ACC112 (cell line): Measurements from ENCODE around the gene CERS1.

Source experiments
- H2AFZ ChIP-seq: fragments of 200-600 bp; sonication (generic); one replicate; pipeline ENCODE4 v1.6.0; 2017; ENCODE audit warnings: antibody characterized with exemption, low read length; ENCODE audit not compliant: unreplicated experiment
- H3K27ac ChIP-seq: fragments of 200-600 bp; sonication (generic); 2 replicates; pipeline ENCODE4 v1.5.1; 2014; ENCODE audit warnings: low read depth, mild to moderate bottlenecking, antibody characterized with exemption, low read length, moderate library complexity
- H3K27me3 ChIP-seq: fragments of 200-600 bp; sonication (generic); 2 replicates; pipeline ENCODE4 v1.6.1; 2014; ENCODE audit warnings: mild to moderate bottlenecking, antibody characterized with exemption, low read length, moderate library complexity, mixed read lengths; ENCODE audit not compliant: insufficient read depth
- H3K36me3 ChIP-seq: fragments of 200-600 bp; sonication (generic); 2 replicates; pipeline ENCODE4 v1.6.1; 2016; ENCODE audit warnings: mild to moderate bottlenecking, antibody characterized with exemption, low read length, moderate library complexity, mixed read lengths; ENCODE audit not compliant: insufficient read depth
- H3K4me1 ChIP-seq: fragments of 200-600 bp; sonication (generic); one replicate; pipeline ENCODE4 v1.6.1; 2016; ENCODE audit warnings: low read length, mixed read lengths; ENCODE audit not compliant: insufficient read depth, unreplicated experiment, control insufficient read depth
- H3K4me3 ChIP-seq: fragments of 200-600 bp; sonication (generic); 2 replicates; pipeline ENCODE4 v1.5.1; 2014; ENCODE audit warnings: mild to moderate bottlenecking, low read depth, low read length
- H3K79me2 ChIP-seq: fragments of 200-600 bp; sonication (generic); one replicate; pipeline ENCODE4 v1.6.0; 2016; ENCODE audit warnings: low read length; ENCODE audit not compliant: control insufficient read depth, unreplicated experiment, insufficient read depth

CERS1 gene

DNA sequence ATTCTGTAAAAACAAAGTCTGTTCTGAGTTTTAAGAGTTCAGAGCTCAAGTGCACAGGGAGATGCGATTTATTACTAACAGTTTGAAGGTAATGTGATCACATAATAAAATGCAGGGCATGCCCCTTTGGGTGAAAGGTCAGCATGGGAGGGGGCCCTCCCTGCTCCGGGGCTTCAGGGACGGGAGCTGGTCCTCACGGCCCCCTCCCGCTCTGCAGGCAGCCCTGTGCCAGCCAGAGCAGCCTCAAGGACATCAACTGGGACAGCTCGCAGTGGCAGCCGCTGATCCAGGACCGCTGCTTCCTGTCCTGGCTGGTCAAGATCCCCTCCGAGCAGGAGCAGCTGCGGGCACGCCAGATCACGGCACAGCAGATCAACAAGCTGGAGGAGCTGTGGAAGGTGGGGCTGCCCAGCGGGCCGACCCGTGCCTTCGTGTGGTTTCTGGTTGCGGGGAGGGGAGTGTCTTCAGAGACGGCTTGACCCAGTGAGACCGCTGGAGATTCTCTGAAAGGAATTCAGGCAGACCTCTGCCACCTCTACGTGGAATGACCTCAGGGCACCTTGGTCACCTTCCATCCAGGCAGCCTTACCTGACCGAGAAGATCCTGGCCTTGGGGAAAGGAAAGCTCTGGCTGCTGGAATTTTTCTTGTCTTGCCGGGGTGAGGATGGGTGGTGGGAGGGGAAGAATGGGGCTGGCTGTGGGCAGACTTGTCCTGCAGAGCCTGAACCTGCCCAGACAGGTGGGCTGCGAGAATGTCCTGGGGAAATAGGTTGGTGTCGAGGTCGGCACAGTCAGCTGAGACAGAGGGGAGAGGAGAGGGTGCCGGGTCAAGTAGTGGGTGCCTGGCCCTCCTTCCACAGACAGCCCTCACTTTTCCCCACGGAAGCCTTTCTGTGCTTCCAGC is 45.2 kb downstream of the CERS1 start:
- Histone ChIP-seq H2AFZ (no peak overlapping the region), H3K27ac (peak overlapping the region; percentile 84; the same call in 1 of the 2 replicates), H3K36me3 (peaks cover 16% of the 10 kb centered on the region; the same call in 1 of the 2 replicates), H3K27me3 (no peaks in the 10 kb centered on the region), H3K79me2 (peaks cover 48% of the 10 kb centered on the region), H3K4me3 (no peak overlapping the region), H3K4me1 (peaks cover 31% of the 10 kb centered on the region)

DNA sequence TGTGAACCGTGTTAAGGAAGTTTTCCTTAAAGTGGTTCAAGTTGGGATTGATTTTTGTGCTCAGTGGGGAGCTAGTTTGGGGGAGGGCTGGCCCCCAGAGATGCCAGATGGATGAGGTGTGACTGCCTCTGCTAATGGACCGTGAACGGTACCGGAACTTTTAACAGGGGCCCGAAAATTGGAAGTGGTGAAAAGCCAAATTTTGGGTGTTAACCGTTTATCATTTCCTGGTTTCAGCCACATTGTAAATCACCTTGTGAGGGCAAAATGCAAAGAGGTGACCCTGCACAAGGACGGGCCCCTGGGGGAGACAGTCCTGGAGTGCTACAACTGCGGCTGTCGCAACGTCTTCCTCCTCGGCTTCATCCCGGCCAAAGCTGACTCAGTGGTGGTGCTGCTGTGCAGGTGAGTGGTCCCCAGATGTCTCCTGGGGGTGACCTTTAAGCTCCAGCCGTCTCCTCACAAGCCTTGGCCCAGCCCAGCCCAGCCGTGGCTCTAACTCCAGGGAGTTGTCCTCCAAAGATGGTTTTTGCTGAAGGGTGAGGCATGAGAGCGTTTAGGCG is 46.0 kb downstream of the CERS1 start:
- no peaks in the 10 kb centered on the region for H3K27me3 ChIP-seq
- H3K36me3 ChIP-seq: peaks cover 16% of the 10 kb centered on the region; the same call in 1 of the 2 replicates
- peaks cover 31% of the 10 kb centered on the region for H3K4me1 ChIP-seq
- H3K79me2 ChIP-seq: peaks cover 56% of the 10 kb centered on the region
- peak overlapping the region; percentile 84 for H3K27ac ChIP-seq
- H3K4me3 ChIP-seq: no peak overlapping the region; the same call in 1 of the 2 replicates
- H2AFZ ChIP-seq: no peak overlapping the region

DNA sequence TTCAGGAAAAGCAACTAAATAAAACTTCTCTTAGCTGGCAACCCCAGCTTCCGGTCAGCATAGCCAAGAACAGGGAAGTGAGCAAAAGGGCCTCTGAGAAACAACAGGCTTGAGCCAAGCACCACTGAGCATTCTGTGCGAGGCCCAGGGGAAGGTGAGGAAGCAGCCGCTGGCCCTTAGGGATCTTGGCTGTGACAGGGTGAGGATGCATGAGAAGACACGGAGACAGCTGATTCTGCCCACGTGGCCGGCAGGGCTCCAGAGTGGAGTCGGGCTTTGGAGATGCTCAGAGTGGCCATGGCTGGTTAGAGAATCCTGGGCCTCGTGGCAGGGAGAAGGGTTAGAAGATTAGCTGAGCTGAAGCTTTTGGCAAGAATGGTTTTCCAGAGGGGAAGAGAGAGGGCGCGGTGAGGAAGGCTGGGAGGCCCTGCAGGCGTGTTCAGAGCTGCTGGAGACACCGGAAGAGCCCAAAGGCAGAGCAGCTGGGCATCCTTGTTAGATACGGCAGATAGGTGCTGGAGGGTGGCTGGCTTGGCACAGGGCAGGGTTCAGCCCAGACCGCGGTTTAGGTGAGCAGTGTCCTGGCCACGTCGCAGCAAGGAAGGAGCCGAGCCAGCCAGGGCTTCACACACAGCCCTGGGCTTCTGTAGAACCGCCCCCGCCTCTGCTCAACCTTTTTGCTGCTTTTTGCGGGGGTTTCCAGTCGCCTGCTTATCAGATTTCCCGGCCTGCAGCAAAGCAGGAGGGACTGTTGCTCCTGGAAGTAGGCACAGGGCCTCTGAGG is 46.9 kb downstream of the CERS1 start:
- H3K4me1 ChIP-seq: peaks cover 31% of the 10 kb centered on the region
- peak overlapping the region; percentile 84 for H3K27ac ChIP-seq
- peaks cover 13% of the 10 kb centered on the region; the same call in 1 of the 2 replicates for H3K36me3 ChIP-seq
- no peaks in the 10 kb centered on the region for H3K27me3 ChIP-seq
- no peak overlapping the region for H2AFZ ChIP-seq
- H3K4me3 ChIP-seq: peak overlapping the region; percentile 51
- peaks cover 61% of the 10 kb centered on the region for H3K79me2 ChIP-seq

DNA sequence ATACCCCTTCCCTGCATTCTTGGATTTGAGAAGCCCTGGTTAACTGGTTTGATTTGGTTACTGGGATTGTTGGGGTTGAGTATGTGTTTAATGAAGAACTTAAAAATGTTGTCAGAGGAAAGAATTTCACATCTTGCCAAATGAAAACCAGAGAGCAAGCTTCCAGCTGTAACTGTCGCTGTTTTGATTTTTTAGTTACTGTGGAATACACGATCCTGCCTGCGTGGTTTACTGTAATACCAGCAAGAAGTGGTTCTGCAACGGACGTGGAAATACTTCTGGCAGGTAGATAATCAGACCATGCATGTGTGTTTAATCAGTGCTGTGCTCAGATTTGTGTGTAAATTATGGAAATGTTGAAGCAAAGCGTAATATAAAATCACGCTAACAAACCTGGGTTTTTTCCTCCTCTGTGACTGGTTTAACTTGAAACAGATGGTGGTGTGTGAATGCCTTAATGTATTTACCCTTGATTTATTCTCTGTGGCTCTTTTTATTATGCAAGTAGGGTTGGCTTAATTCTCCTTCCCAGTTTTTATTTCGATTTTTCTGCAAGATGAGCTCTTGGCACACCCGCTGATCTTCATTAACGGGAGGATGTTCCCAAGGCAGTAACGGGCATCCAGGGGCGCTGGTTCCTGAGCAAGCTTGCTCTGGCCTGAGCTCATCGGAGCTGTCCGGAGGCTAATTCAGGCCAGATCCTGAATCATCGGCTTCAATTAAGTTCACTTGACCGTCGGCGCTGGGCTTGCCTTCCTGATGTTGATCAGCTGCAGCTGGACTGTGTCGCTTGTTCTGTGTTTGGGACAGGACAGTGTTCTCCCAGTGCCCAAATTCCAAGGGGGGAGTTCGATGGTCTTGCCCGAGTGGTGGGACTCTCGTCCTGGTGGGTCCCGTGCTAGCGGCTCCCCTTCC is 48.2 kb downstream of the CERS1 start:
- H3K36me3 ChIP-seq: peaks cover 9% of the 10 kb centered on the region; the same call in 1 of the 2 replicates
- peaks cover 31% of the 10 kb centered on the region for H3K4me1 ChIP-seq
- H3K27me3 ChIP-seq: no peaks in the 10 kb centered on the region
- H3K79me2 ChIP-seq: peaks cover 72% of the 10 kb centered on the region
- H3K4me3 ChIP-seq: 0 out of 2 replicates have a peak overlapping the region, but pooled peaks have one; percentile 51
- H2AFZ ChIP-seq: no peak overlapping the region
- peak overlapping the region; percentile 84 for H3K27ac ChIP-seq

DNA sequence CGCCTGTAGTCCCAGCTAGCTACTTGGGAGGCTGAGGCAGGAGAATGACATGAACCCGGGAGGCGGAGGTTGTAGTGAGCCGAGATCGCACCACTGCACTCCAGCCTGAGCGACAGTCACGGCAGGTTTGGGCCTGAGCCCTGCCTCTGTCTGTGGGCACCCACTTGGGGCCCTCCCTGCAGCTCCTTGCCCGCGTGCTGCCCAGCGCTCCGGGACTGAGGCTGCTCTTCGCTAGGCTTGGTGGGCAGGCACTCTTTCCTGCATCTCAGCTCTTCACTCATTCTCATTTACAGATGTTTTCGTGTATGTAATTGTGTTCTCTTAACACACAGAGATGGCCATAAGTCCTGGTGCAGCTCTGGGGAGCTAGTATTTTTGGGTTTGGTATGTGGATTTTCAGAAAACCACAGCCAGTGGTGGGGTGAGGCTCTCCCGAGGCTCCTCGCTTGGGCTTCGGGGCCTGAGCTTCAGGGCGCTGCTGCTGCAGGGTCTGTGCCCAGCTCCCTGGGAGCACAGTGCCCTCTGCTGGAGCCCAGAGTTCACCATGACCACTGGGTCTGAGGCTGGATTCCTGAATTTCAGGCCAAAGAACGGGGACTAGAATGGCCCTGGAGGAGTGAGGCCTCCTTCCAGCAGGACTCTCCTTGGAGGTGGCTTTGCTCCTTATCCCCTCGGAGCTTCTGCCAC is 49.0 kb downstream of the CERS1 start:
- peaks cover 78% of the 10 kb centered on the region for H3K79me2 ChIP-seq
- peaks cover 31% of the 10 kb centered on the region for H3K4me1 ChIP-seq
- H3K36me3 ChIP-seq: peaks cover 9% of the 10 kb centered on the region; the same call in 1 of the 2 replicates
- H3K27me3 ChIP-seq: no peaks in the 10 kb centered on the region
- no peak overlapping the region for H3K4me3 ChIP-seq
- H2AFZ ChIP-seq: no peak overlapping the region
- peak overlapping the region; percentile 84; the same call in 1 of the 2 replicates for H3K27ac ChIP-seq

DNA sequence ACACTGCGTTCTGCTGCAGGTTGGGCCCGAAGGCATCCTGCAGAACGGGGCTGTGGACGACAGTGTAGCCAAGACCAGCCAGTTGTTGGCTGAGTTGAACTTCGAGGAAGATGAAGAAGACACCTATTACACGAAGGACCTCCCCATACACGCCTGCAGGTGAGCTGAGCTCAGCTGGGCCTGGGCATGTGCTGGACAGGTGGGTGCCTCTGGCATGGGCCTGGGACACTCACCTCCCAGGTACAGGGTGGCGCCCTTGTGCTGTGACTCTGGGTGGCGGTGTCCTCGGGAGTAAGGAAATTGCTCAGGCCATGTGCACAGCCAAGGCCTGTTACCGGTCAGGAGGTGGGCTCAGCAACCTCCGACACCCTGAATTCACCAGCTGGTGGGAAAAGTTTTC is 50.0 kb downstream of the CERS1 start:
- H3K27ac ChIP-seq: no peak overlapping the region
- no peaks in the 10 kb centered on the region for H3K27me3 ChIP-seq
- peaks cover 6% of the 10 kb centered on the region; the same call in 1 of the 2 replicates for H3K36me3 ChIP-seq
- peaks cover 31% of the 10 kb centered on the region for H3K4me1 ChIP-seq
- H3K79me2 ChIP-seq: peaks cover 83% of the 10 kb centered on the region
- H2AFZ ChIP-seq: no peak overlapping the region
- no peak overlapping the region for H3K4me3 ChIP-seq

DNA sequence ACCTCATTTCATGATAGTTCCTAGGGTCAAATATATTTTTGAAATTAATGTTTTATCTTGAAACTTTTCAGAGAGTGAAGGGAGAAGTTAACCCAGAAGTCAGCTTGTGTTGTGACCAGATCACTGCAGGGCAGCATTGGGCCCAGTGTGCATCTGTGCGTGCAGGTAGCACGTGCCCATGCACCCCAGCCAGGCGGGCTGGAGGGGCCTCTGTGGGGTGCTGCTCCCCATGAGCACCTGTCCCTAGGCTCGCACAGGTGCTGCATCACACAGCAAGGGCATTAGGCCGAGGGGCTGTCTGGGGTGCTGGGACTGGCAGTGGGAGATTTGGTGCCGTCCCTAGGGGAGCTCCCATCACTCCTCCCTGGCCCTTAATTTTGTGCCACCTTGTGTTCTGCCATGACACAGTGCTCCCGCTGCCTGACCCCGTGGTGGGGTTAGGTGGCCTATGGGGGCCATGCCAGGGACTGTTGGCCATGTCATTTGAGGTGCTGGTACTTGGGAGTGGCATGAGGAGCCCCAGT is 51.1 kb downstream of the CERS1 start:
- Histone ChIP-seq H3K36me3 (no peaks in the 10 kb centered on the region), H2AFZ (no peak overlapping the region), H3K27me3 (no peaks in the 10 kb centered on the region), H3K4me1 (peaks cover 29% of the 10 kb centered on the region), H3K27ac (no peak overlapping the region), H3K79me2 (peaks cover 83% of the 10 kb centered on the region), H3K4me3 (no peak overlapping the region)

DNA sequence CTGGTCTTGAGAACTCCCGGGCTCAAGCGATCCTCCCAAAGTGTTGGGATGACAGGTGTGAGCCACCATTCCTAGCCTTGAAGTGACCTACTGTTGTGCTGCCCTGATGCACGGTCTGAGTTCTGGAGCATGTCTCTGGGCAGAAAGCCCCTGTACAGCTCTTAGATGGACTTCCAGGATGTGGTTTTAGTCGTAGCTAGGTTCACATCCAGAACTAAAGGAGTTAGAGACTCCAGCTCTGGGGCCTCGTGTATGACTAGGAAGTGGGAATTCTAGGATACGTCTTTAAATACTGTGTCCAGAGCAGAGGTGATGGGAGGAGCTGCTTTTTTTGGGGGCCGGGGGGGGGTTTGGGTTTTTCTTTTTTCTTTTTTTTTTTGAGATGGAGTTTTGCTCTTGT is 52.0 kb downstream of the CERS1 start:
- Histone ChIP-seq H3K27ac (no peak overlapping the region), H3K79me2 (peaks cover 87% of the 10 kb centered on the region)

DNA sequence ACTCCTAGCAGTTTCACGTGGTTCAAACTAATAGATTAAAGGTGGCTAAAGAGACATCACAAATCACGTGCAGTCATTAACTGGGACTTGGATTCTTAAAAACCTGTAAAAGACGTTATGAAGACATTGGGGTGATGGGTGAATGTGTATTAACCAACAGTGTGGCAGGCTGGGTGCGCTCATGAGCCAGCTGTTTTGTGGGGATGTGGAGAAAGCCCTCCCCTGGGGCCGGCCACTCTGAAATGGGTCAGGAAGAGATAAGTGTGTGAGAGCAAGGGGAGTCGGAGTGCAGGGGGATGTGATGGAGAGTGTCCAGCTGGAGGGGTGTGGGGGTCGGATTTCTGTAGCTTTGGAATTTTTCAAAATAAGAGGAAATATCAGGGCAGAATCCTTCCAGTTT is 53.8 kb downstream of the CERS1 start:
- Histone ChIP-seq H3K36me3 (no peaks in the 10 kb centered on the region), H3K4me3 (no peak overlapping the region), H3K27ac (no peak overlapping the region), H3K27me3 (no peaks in the 10 kb centered on the region), H3K79me2 (peaks cover 94% of the 10 kb centered on the region), H3K4me1 (peaks cover 17% of the 10 kb centered on the region), H2AFZ (no peak overlapping the region)

More for the DNA sequence above, 52.0 kb downstream of the CERS1 start:
- Histone ChIP-seq H2AFZ (no peak overlapping the region), H3K27me3 (no peaks in the 10 kb centered on the region), H3K4me1 (peaks cover 26% of the 10 kb centered on the region), H3K4me3 (no peak overlapping the region), H3K36me3 (no peaks in the 10 kb centered on the region)
